GM18507 (cell line): ENCODE measurements around the gene PCSK1.
"Not testable (repeated sequence)": the region's sequence is repeated elsewhere in the genome, so short reads cannot be mapped to it uniquely, and the experiment has no call there.

Experiments used
- DNase-seq: peaks from one replicate; pipeline ENCODE4 v3.0.0; 2011; ENCODE audit warnings: low read depth; ENCODE audit not compliant: insufficient read length; ENCODE audit errors: extremely low spot score
- FAIRE-seq: peaks from 2 replicates; lab custom pipeline; 2011; peaks lifted over from hg19 to GRCh38; lab: Jason Lieb, UNC

Gene PCSK1

DNA sequence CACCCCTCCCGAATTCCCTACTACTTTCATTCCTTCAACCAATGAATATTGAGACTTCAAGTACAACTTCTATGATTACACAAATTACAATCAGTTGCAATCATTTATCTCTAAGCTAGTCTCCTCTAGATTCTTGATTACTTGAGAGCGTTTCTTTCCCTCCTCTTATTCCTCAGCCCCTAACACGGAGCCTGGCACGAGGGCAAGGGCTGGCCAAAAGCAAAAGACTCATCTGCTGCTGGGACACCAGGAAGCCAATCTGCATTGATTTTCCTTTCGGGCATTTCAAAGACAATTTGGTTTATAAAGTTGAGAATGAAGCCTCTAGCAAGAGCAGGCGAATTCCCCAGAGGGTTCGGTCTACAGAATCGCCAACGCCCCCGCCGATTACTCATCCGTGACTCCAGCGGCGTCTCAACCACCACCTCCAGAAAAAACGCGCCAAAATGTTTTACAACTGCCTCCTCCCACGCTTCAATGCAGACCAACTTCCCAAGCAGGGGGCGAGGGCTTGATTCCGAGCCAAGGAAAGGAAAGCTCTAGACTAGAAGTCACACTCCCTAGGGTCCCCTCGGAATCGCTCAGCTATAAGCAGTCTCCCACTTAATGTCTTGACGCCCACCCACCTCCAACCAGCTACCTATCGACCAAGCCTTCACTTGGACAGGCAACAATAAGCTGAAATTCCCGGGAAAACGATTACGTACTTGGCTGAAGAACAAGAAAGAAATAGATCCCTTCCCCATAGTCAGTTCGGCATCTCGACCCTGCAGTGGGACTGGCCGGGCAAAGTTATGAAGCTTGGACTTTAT is 1.5 kb downstream of the PCSK1 start:
- FAIRE-seq, result peak; percentile 63
- no peak for DNase-seq

DNA sequence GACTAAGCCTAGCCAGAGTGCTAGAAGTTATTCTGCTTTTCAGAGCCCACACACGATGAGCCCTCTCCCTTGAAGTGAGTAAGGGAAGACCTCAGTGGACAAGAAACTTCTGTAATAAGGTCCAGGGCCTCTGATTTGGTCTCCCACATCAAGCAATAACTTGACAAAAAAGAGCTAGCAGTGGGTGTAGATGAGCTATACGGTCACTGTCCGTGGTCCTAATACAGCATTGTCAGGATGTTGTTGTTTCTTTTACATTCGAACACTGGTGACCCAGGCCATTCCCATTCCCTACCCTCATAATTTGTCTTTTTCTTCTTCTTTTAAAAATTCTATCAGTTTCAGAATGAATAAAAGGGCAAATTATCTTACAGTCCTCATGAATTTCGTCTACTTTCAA is 5.2 kb downstream of the PCSK1 start:
- DNase-seq, result no peak
- FAIRE-seq, result no peak

DNA sequence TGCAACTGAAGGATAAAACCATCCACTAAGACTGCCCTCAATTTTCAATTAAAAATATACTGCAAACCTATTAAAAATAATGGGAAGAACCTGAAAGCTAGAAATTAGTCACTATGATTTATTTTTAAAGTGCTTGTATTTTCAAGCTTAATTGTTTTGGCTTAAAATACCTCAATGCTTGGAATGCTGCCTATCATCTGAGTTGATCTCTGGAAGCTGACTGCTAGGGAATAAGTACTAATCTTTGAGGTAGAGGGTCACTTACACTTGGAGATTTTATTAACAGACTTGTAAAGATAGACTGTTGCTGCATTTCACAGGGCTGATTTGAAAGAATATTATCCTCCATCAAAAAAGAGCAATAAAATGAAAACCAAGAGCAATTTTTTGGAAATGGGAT is 6.2 kb downstream of the PCSK1 start:
- no peak for DNase-seq
- FAIRE-seq, result no peak

DNA sequence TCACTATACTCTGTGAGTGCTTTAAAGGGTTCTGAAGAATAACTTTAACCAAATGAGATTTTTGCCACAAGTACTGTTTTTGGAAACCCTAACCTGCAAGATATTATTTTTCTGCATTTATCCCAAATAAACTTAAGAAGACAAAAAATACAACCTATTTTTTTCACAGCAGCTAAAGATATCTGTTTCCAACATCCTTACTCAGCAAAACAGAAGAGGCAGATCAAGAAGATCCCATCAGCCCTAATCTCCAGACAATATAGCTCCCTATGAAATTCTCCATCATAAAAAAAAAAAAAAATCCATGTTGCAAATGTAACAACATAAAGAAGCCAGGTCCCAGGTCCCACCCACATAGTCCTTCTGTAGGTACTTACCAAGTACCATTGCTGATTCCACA is 7.6 kb downstream of the PCSK1 start:
- FAIRE-seq (no peak), DNase-seq (no peak)

DNA sequence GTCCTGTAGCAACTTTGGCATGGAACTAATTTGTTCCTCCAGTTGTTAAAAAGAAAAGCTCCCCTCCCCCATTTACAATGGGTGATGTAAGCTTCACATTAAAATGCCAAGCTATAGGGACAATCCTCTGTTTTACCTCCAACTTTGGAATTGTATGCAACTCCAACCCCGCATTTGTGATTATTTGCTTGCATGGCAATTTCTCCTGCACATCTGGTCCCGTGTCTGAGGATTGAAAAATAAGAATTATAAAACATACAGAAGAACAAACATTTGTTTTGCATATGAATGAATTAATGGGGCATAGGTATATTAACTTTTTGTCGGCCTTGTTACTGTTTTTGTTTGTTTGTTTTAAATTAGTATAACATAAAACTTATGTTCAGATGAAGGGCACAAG is 17.2 kb downstream of the PCSK1 start:
- DNase-seq (no peak), FAIRE-seq (no peak)

DNA sequence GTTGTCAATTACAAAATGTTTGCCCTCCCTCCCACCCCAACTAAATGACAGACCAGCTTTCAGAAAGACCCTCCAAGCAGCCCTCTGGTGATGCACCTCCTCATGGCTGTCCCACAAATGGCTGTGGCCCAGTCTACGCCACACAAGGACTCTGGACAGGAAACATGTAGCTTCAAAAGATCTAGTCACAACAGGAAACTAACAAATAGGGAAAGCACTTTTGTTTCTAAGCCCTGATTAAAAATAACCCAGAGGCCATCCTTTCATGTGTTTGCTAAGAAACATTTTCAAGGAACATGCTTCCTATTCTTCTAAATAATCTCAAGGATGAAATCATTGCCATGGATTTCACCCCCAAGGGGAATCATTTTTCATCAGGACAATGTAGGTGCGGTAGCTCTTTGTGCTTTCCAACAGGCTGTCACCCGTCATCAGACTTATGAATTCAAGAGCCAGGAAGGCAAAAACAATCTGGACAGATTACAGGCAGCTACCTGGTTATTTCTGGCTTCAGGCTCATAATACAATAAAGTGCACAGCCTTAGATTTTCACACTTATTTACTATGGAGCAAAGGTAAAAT is 20.1 kb downstream of the PCSK1 start:
- FAIRE-seq, result no peak

DNA sequence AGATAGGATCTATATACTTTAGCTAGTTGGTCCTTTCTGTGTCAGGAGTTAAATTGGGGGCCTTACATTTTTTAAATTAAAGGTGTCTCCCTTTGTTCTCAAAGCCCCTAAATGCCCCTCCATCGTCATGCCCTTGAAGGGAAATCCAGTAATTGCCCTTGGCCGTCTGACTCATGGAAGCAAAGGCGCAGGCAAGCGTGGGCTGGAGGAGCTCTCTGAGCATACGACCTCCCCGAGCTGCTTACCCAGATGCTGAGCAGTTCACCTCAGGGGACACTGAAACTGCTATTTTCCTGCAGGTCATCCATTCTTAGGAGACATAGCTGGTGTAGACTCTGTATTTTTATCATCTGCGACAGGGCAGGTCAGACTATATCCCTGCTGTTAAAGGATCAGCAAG is 23.0 kb downstream of the PCSK1 start:
- DNase-seq (no peak), FAIRE-seq (no peak)

More for the DNA sequence above, 20.1 kb downstream of the PCSK1 start:
- no peak for DNase-seq

DNA sequence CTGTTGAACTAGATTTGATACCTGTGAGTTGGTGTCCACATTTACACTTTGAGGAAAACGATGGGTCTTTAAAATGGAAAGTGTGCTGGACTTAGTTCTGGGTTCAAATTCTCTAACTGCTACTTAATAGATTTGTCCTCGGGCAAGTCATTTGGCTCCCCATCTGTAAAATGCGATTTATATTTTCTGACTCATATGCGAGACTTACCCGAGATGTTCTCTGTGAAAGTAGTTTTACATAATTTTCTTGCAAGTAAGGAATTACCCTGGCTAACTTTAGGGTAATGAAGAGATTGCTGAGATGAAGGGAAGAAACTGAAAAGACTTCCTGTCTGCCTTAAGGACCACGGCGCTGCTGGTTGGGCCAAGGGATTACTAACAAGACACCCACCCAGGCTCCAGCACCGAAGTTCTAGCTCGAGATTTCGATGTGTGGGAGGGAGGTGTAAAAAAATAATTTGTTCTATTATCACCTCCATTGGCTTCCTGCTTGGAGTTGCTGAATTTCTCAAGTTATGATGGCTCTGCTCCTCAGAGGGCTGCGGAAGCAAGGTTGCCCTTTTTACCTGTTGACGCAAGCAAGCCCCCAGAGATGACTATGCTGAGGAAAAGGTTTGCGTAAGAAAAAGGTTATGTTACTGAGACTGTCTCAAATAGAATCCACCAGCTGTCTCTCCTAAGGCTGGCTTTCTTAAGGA is 24.1 kb downstream of the PCSK1 start:
- DNase-seq (no peak), FAIRE-seq (no peak)

DNA sequence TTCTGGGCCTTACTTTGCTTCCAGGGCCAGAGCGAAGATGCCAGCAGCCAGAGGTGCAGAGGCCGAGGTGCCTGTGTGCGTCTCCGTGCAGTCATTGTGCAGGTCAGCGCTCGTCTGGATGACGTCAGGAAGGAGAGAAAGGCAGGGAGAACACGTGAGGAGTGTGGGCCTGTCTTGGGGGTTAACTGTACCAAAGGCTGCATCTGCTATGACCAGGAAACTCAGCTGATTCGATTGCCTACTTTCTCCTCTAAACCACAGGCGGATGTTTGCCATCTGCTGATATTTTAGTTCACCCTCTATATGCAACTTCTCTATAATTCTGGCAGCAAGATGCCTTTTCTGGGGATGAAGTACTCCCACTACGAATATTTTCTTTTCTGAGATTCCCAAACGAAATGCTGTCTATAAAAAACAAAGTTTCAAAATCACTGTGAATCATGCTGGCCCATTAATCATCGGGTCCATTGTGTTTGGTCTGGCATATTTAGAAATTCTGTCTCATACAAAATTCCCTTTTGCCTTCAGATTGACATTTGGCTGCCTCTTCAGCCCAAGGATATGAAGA is 24.8 kb downstream of the PCSK1 start:
- no peak for DNase-seq
- no peak for FAIRE-seq

DNA sequence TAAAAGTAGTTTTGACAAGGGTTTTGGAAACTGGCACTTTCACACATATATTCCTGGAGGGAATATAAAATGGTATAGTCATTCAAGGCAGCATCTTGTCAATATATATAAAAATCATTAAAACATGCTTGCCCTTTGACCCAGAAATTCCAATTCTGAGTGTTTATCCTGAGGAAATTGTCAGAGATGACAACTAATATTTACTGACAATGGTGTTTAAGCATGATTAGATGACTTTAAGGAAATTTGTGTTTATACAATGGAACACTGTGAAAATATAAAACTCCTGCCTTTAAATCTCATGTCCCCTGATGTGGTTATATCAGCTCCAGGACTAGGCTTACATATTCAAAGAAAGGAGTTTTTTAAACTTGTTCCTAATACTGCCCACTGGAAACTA is 25.6 kb downstream of the PCSK1 start:
- no peak for DNase-seq

DNA sequence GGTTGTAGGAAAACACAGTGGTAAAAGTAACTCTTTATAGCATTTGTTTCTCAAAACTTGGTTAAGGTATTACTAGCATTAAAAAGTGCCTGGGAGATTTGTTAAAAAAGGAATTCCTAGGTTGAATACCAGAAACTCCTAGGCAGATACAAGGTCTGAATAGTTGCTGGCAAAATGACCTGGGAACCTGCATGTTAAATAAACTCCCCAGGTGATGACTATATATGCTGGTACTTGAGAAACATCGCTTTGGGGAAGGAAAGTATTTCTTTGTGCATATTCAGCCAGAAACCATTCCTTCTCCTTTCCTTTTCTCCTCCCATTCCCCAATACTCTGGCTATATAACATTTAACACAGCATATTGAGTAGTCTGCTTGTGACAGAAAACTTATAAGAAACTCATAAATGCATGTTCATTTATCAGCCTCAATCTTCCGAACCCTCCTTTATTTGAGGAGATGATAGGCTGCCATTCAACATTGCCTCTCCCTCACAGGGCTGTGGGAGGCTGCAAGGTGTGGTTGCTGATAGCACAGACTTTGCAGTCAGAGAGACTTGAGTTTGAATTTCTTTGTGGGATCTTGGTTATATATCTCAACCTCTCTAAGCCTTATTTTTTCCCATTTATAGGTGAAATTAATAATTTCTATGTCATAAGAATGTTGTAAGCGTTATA is 28.7 kb downstream of the PCSK1 start:
- DNase-seq, result no peak
- FAIRE-seq, result no peak

More for the DNA sequence above, 25.6 kb downstream of the PCSK1 start:
- no peak for FAIRE-seq

DNA sequence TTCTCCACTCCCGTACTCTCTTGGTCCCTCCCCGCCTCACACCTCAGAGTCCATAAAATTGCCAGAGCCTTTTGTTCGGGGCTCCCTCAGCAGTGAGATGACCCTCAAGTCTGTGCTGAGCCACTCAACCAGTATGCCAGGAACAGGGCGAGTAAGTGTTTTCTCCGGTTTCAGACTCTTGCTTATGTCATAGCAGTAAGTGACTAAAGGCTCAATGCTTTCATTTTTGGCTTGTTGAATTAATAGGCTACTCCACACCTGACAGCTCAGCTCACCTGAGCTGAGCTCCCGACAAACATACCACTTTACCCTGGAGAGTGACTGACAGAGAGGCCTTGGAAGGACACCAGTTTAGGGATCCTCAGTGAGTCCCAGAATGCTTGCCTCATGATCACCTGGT is 30.5 kb downstream of the PCSK1 start:
- FAIRE-seq (no peak), DNase-seq (no peak)

DNA sequence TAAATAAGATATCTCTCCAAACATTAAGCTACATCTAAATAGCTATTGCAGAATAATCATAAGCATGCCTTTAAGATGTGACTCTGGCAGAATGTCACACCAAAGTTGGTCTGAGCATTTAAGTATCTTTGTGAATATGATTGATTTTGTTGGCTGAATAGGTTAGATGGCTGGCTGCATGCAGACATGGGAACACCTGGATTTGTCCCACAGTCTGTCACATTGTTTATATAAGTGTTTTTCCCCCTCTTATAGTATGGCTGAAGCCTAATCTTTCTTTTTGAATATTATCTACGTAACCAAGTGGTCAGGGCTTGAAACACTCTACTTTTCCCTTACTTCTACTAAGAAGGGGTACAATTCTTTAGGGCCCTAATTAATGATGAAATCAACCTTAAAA is 36.2 kb downstream of the PCSK1 start:
- DNase-seq, result no peak
- no peak for FAIRE-seq

DNA sequence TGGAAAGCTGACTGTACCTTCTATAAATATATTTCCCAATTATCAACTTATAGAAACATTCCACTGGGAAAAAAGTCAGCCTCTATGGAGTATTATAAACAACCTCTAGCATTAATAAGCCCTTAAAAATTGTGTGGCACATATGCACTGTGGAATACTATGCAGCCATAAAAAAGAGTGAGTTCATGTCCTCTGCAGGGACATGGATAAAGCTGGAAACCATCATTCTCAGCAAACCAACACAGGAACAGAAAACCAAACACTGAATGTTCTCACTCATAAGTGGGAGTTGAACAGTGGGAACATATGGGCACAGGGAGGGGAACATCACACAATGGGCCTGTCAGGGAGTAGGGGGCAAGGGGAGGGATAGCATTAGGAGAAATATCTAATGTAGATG is 37.8 kb downstream of the PCSK1 start:
- DNase-seq, FAIRE-seq: not testable (repeated sequence)

DNA sequence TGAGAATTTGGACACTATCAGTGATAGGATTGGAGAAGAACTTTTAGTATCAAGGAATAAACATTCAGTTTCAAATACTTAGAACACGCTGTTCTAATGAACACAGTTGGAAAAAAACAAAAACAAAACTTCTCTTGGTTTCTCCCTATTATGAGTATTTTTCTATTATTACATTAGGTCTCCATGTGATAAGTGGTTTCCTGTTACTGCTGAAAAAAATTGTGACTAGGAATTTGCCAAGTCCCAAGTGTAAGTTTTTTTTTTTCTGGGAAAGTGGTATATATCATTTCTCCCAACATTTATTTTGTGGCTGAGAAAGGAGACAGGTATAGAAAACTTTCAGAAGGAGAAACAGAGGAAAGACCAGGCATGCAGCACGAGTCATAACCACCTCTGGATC is 41.1 kb downstream of the PCSK1 start:
- FAIRE-seq, result no peak
- no peak for DNase-seq

DNA sequence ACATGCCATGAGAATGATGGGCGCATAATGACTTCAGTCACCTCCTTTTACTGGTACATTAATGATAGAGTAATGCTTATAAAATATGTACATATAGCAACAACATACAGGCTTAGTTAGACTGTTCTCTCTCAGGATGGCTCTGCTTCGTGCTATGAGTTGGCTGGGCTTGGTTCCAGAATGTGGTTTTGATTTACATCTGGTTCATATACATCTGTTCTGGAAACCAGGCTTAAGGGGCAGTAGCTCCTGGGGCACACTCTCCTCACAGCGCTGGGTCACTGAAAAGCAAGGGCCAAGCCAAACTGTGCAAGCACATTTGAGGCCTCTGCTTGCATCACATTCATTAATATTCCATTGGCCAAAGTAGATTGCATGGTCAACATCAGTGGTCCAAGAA is 44.9 kb downstream of the PCSK1 start:
- FAIRE-seq (no peak), DNase-seq (no peak)

DNA sequence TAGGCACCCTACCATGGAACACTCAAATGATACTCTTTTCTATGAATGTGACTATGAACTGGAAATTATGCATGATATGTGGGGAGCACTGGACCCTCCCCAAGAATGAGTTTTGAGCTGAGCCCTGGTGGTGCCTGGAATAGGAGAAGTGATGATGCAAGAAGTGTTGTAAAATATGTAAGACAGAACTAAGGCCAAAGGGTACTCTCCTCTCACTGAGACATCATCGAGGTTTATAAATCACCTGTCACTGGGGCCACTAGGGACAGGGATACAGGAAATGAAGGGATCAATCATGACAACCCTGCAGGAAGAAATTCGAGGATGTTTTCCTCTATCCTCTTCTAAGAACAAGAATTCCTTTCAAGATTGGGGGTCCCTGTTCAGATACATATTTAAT is 45.4 kb downstream of the PCSK1 start:
- DNase-seq (no peak), FAIRE-seq (no peak)

DNA sequence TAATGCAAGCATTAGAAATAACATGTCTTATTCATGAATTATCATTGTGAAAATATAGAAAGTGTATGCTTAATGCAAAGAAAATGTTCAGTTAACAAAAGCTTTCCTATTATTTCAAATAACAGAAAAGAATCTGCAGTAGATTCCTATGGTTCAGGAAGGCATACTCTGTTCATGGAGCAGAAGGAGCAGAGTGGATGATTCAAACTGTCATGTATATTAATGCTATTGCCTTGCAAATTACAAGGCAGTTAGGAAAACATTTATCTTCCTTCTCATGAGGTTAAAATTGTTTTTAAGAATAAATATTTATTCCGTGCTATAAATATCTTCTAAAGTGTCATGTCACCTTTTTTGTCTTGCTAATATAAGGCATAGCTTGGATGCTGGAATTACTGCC is 47.5 kb downstream of the PCSK1 start:
- DNase-seq, result no peak
- FAIRE-seq, result no peak

DNA sequence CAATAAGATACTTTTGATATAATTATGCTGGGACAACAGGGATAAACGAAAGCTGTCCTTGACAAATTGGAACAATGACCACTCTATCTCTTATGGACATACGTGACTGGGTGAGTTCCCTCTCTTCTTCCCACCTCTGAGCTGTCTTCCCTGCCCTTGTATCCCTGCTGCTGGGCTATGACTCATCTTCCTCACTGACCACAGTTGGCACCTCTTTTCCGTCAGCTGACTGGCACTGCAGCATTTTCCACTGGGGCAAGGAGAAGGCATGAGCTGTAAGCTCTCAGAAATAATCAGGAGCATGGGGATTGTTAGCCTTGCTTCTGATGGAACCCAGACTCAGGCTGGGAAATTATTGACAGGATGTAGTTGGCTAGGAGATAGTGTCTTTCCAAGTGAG is 48.7 kb downstream of the PCSK1 start:
- no peak for FAIRE-seq
- DNase-seq, result no peak

DNA sequence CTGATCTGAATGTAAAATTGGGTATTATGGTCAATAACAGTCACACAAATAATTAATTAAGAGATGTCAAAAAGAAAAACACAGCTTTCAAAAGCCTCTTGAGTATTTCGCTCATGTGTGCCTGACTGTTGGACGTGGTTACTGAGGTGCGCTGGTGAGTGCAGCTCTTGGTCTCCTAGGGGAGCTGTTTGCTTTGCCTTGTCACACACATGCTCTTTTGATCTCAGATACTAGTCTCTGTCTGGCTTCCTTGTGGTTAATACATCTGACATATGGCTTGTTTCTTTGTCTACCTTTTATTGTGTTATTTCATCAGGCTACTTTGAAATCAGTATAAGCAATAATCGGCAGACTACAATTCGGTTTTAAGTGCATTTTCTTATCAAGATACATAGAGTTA is 51.5 kb downstream of the PCSK1 start:
- DNase-seq (no peak), FAIRE-seq (peak; percentile 39)
